CD4-positive, alpha-beta T cell treated with Interleukin-4 for 4 hours (primary cell): ENCODE results near the gene FZR1.

Experiments
- DNase-seq: peaks from one replicate; pipeline ENCODE4 v3.0.0-alpha.2; 2020

The FZR1 gene

GRCh38 chr19:3505598-3506383, at the start of gene FZR1:
Gene FZR1 (plus strand): TSS chr19:3506311. CDS start chr19:3522990, 16,679 bp downstream.
- DNase-seq: peak; percentile 99

DNA sequence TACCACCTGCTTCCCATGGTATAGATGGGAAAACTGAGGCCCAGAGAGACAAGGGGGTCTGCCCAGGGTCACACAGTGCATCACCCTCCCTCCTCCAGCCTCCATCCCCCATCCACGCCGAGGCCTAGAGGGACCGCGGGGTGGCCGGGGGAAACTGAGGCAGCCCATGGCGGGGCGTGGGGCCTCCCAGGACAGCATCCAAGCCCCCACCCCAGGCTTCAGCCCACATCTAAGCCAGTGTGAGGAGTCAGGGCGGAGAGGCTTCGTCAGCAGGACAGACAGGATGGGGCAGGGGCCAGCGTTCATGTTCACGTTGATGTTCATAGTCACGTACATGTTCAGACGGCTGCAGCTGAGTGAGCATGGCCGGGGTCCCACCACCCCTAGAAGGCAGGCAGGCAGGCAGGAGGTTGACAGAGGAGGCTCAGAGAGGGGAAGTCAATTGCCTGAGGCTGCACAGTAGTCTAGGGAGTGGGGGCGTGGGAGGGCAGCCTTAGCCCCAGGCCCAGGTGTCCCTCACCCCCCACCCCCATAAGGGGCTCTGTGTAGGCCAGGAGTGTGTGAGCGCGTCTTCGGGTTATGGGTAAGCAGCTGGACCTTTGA, 49.1 kb upstream of the FZR1 start:
- no peak for DNase-seq

DNA sequence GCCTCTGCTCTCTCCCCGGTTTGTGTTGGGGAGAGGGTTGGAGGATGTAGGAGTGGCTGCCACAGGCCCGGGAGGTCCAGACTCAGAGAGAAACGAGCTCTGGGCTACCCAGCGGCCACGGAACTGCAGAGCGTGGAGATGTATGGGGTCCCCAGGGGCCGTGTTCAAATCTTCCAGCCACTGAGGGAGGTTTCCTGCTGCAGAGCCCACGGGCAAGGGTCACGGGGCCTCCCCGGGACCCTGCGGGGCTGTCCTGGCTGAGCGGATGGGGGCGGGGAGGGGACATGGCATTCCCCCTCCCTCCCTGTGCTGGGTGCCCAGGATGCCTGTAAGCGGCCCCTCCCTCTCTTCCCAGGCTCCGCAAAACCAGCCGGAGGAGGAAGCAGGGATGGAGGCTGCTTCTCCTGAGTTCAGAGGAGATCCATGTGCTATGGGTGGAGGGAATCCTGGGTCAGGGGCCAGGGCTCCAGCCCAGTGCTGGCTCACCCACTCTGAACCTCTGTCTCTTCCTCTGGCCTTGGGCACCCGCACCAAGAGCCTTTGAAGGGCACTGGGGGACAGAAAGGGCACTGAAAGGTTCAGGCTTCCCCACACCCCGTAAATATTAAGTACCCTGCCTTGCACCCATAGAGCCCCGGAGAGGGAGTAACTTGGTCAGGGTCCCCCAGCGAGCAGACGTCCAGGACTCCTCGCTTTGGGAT, 48.4 kb upstream of the FZR1 start:
- DNase-seq: no peak

DNA sequence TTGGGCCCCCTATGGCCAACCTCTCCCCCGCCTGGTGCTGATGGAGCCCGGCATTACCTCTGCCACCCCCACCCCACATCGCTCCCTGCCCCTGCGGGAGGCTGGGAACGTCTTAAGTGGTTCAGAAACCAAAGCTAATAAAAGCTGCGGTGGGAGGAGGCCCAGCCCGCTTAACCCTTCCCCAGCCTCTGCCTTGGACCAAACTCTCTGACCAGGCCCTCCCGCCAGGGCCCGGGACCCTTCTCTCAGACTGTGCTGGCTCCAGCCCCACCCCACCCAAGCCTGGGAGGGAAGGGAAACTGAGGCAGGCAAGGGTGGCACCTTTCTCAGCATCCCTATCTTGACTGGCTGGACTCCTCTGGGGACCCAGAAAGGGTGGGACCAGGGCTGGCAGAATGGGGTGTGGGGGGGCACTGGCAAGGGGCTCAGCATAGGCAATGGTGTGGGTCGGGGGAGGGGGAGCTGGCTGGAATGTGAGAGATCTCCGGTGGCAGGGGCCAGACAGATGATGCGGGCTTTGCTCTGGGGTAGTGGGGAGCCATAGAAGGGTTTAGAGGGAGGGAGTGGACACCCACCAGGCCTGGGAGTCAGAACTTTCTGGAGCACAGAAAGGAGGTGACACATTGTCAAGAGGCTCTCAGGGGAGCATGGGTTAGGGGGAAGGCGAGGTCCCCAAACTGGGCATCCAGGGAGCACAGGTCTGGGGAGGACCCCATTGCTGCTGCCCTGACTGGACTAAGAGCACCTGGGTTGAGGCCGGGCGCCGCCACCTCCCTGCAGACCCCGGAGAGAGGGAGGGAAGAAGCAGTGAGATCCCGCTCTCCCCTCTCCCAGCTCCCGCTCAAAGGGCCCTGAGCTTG, 47.7 kb upstream of the FZR1 start:
- DNase-seq: no peak

GRCh38 chr19:3459089-3459881, 46.8 kb upstream of the FZR1 start:
- no peak for DNase-seq

DNA sequence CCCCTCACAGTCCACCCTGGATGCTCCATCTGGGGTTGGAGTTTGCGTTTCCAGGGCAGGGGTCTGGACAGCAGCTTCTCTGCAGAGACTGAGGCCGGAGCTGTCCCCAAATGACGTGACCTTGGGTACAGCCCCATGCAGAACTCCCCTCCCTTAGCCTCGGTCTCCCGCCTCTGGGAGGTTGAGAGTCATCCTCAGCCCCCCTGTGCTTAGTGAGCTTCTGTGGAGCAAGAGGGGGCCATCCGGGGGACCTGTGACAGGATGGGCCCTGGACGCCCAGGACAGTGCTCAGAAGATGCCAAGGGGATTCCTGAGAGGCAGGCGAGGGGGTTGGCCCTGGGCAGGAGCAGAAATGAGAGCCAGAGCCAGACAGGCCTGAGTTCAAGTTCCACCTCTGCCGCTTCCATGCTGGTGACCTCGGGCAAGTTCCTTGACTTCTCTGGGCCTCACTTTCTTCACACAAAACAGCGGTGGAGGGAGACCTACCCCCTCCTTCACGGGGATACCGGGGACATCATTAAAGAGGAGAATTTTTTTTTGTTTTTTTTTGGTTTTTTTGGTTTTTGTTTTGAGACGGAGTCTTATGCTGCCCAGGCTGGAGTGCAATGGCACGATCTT, 46.0 kb upstream of the FZR1 start:
- DNase-seq: no peak

- DNase-seq: no peak
These were observed 43.0 kb upstream of the FZR1 start for GRCh38 chr19:3462991-3463713.

GRCh38 chr19:3463714-3464586, 42.2 kb upstream of the FZR1 start:
- DNase-seq: no peak

DNA sequence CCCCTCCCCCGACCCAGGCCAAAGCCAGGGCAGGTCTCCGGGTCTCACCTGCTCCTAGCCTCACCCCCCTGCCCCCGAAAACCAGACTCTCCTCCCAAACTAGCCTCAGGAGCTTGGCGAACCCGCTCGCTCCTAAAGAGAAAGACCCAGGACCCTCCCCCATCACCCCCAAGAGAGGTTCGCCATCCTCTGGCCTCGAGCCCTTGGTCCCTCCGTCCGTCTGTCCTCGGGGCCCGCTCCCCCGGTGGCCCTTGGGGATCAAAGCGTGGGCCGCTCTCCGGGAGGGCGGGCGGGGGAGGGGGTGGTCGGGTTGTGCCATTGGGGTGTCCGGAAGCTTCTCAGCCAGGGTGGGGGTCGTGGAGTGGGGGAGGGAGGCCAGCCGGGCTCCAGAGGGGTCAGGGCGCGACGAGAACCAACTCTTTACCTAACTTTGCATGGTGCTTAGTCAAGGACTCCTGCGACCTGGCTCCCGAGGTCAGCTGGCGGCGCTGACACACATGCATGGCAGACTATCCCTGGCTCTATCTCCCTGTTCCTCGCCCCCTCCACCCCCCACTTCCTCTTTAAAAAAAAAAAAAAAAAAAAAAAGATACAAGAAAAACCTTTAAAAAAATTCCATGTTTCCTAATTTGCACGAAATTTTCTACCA, 41.4 kb upstream of the FZR1 start:
- no peak for DNase-seq

- DNase-seq: no peak
These were observed 40.6 kb upstream of the FZR1 start for GRCh38 chr19:3465552-3465951.

DNA sequence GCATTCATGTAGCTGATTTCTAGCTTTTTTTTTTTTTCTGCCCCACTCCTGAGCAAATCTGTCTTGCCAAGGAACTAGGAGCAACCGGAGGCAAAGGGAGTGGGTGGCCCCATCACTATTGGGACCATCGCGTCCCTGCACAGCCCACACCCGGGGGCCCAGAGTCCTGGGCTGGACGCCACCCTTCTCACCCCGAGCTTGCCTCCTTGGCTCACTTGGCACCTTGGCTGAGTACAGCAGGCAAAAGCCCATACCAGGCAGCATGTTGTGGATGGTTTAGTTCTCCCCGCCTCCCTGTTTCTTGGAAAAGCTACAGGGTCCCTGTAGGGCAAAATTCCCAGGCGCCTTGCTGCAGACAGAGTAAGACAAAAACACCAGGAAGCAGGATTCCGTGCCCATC, 39.5 kb upstream of the FZR1 start:
- no peak for DNase-seq

DNA sequence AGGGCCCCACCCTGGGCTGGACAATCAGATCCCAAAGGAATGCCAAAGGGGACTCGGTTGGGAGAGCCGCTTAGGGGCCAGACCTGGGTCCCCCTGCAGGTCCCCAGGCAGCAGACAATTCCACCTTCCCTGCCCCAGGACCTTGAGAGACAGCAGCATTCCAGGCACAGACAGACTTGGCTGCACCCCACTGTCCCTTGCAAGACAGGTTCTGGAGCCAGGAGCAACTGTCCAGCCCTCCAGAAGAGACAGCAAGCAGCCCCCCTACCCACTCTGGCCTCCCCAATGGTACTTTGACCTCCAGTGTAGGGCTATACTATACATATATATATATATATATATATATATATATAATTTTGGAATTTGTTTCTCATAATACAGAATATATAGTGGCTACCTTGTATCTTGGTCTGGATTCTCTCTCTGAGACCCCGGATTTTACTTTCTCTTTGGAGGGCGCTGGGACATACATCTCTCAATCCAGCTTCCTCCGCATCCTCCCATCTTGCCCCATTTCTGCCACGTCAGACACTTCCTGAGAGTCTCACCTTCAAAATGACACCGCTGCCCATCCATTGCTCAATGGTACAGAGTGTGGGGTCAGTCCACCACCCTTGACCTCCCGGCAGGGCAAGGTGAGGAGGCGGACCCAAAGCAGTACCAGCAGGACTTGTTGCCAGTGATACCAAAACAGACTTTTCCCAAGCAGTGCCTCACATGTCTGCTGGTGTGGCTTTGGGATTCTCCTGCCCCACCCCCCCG, 38.5 kb upstream of the FZR1 start:
- DNase-seq: no peak

- DNase-seq: no peak
These were observed 37.9 kb upstream of the FZR1 start for GRCh38 chr19:3468211-3468610.

DNA sequence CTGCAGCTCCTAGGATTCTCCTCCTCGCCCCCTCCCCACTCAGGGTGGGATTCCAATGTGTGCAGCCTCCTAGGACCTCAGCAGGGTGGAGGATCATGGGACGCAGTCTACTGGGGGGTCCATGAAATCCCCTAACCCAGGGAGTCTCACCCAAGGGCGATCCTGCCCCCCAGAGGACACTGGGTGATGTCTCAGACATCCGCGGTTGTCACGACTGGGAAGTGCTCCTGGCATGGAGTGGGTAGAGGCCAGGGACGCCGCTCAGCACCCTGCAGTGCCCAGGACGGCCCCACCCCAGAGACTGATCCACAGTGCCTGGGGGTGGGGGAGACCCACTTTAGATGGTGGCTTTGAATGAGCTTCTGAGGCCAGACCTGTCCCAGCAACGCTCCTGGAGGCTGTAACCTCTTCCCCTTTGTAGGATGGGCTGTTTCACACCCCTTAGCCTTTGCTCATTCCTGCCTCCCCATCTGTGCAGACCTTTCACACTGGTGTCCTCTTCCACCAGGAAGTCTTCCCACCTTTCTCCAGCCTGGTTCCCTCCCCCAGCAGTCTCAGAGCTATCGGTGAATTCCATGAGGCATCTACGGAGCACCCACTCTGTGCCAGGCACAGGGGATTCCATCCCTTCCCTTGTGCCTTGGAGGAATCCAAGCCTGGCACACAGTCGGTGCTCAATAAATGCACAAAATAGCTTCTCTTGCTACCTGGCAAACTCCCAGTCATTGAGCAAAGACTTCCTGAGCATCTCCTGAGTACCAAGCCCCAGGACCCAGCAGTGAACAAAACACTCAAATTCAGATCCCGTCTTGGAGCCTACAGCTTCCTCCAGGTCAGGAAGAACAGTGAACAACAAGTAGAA, 36.2 kb upstream of the FZR1 start:
- DNase-seq: no peak

- DNase-seq: no peak
These were observed 35.5 kb upstream of the FZR1 start for GRCh38 chr19:3470500-3471128.

GRCh38 chr19:3471954-3472655, 34.0 kb upstream of the FZR1 start:
- DNase-seq: no peak

DNA sequence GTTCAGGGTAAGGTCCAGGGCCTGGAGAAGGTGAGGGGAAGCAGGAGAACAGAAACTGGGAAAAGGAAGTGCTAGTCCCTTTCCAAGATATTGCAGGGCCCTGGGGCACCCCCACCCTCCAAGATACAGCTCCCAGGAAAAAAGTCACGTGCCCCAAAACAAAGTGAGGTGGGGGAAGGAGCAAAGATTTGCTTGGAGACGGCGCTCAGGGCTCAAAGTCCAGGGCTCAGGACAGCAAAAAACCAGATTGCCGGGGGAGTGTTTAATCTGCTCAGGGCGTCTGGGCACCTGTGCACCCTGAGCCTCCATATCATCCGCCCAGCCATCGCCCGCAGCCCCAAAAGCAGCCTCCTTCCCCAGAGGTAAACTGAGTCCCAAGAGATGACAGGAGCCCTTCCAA, 32.1 kb upstream of the FZR1 start:
- DNase-seq: no peak
